Measurements from ENCODE around the gene RMRP.
"Not testable (repeated sequence)": the region's sequence is repeated elsewhere in the genome, so short reads cannot be mapped to it uniquely, and the experiment has no call there.

RMRP gene

DNA sequence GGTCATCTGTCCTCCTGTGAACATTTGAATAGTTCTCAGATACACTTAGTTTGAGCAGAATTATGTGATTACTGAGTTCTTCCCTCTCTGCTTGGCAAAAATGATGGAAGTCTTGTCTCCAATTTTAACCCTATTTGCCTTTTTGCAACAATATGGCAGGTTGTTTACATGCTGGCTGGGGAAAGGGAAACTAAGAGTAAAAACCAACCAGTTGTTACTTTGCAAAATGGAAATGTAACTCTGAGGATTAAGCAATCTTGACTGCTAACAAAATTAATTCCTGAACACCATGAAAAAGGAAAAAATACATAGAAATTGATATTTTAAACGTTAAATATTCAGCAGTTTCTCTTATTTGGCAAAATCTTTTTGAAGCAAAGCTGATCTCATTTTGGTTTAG is 18.2 kb downstream of the RMRP start (continued):
- no peak for TF ChIP-seq TSHZ2 (CRISPR knock-in tag; IDR thresholded peaks at IDR 0.05)
- no peak for TF ChIP-seq ZC3H10 (CRISPR knock-in tag; IDR thresholded peaks at IDR 0.05)
- TF ChIP-seq PPARA (CRISPR knock-in tag; IDR thresholded peaks at IDR 0.05; ENCODE audit: borderline replicate concordance): no peak
- TF ChIP-seq ZNF8 (CRISPR knock-in tag; IDR thresholded peaks at IDR 0.05): no peak
- no peak for TF ChIP-seq SNAI2 (CRISPR knock-in tag; IDR thresholded peaks at IDR 0.05)
- no peak for TF ChIP-seq ESRRG (CRISPR knock-in tag; IDR thresholded peaks at IDR 0.05)
- TF ChIP-seq ISL1 (CRISPR knock-in tag; IDR thresholded peaks at IDR 0.05): no peak
- TF ChIP-seq, protein P1, sequence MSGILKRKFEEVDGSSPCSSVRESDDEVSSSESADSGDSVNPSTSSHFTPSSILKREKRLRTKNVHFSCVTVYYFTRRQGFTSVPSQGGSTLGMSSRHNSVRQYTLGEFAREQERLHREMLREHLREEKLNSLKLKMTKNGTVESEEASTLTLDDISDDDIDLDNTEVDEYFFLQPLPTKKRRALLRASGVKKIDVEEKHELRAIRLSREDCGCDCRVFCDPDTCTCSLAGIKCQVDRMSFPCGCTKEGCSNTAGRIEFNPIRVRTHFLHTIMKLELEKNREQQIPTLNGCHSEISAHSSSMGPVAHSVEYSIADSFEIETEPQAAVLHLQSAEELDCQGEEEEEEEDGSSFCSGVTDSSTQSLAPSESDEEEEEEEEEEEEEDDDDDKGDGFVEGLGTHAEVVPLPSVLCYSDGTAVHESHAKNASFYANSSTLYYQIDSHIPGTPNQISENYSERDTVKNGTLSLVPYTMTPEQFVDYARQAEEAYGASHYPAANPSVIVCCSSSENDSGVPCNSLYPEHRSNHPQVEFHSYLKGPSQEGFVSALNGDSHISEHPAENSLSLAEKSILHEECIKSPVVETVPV (CRISPR knock-in tag; IDR thresholded peaks at IDR 0.05): no peak
- no peak for TF ChIP-seq RARB (CRISPR knock-in tag; IDR thresholded peaks at IDR 0.05)
- TF ChIP-seq ZFP3 (CRISPR knock-in tag; IDR thresholded peaks at IDR 0.05): no peak
- TF ChIP-seq ARNTL (CRISPR knock-in tag; IDR thresholded peaks at IDR 0.05; ENCODE audit: borderline replicate concordance, low read depth): no peak
- no peak for TF ChIP-seq TCF4 (CRISPR knock-in tag; IDR thresholded peaks at IDR 0.05; ENCODE audit: borderline replicate concordance)
- no peak for TF ChIP-seq ZNF70 (CRISPR knock-in tag; IDR thresholded peaks at IDR 0.05)
- no peak for TF ChIP-seq OSR1 (CRISPR knock-in tag; IDR thresholded peaks at IDR 0.05)
- no peak for TF ChIP-seq CSDC2 (CRISPR knock-in tag; IDR thresholded peaks at IDR 0.05)

- ATAC-seq: not testable (repeated sequence)
Measured at GRCh38 chr9:35639225-35639624, 18.6 kb downstream of the RMRP start.

- not testable (repeated sequence) for ATAC-seq
Measured at GRCh38 chr9:35638751-35639150, 19.1 kb downstream of the RMRP start.

- not testable (repeated sequence) for ATAC-seq
Measured at GRCh38 chr9:35637427-35637955, 20.3 kb downstream of the RMRP start.

DNA sequence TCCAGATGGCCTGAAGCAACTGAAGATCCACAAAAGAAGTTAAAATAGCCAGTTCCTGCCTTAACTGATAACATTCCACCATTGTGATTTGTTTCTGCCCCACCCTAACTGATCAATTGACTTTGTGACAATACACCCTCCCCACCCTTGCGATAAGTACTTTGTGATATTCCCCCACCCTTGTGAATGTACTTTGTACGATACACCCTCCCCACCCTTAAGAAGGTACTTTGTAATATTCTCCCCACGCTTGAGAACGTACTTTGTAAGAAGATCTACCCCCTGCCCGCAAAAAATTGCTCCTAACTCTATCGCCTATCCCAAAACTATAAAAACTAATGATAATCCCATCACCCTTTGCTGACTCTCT is 21.0 kb downstream of the RMRP start:
- not testable (repeated sequence) for ATAC-seq

- no peak for ATAC-seq
- TF ChIP-seq CSDC2 (CRISPR knock-in tag; IDR thresholded peaks at IDR 0.05): no peak
- TF ChIP-seq ARNTL (CRISPR knock-in tag; IDR thresholded peaks at IDR 0.05; ENCODE audit: borderline replicate concordance, low read depth): no peak
- TF ChIP-seq BACH2 (CRISPR knock-in tag; IDR thresholded peaks at IDR 0.05; ENCODE audit: borderline replicate concordance): no peak
- TF ChIP-seq, protein P2, sequence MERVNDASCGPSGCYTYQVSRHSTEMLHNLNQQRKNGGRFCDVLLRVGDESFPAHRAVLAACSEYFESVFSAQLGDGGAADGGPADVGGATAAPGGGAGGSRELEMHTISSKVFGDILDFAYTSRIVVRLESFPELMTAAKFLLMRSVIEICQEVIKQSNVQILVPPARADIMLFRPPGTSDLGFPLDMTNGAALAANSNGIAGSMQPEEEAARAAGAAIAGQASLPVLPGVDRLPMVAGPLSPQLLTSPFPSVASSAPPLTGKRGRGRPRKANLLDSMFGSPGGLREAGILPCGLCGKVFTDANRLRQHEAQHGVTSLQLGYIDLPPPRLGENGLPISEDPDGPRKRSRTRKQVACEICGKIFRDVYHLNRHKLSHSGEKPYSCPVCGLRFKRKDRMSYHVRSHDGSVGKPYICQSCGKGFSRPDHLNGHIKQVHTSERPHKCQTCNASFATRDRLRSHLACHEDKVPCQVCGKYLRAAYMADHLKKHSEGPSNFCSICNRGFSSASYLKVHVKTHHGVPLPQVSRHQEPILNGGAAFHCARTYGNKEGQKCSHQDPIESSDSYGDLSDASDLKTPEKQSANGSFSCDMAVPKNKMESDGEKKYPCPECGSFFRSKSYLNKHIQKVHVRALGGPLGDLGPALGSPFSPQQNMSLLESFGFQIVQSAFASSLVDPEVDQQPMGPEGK (CRISPR knock-in tag; IDR thresholded peaks at IDR 0.05; ENCODE audit: borderline replicate concordance): no peak
- TF ChIP-seq TOX (CRISPR knock-in tag; IDR thresholded peaks at IDR 0.05; ENCODE audit: borderline replicate concordance): no peak
- no peak for TF ChIP-seq RARB (CRISPR knock-in tag; IDR thresholded peaks at IDR 0.05)
- no peak for TF ChIP-seq ZC3H10 (CRISPR knock-in tag; IDR thresholded peaks at IDR 0.05)
- TF ChIP-seq ZNF70 (CRISPR knock-in tag; IDR thresholded peaks at IDR 0.05): no peak
- TF ChIP-seq ISL1 (CRISPR knock-in tag; IDR thresholded peaks at IDR 0.05): no peak
- no peak for TF ChIP-seq TSHZ2 (CRISPR knock-in tag; IDR thresholded peaks at IDR 0.05)
- no peak for TF ChIP-seq PPARA (CRISPR knock-in tag; IDR thresholded peaks at IDR 0.05; ENCODE audit: borderline replicate concordance)
- TF ChIP-seq CREB5 (CRISPR knock-in tag; IDR thresholded peaks at IDR 0.05; ENCODE audit: low read depth): no peak
- TF ChIP-seq, protein P3, sequence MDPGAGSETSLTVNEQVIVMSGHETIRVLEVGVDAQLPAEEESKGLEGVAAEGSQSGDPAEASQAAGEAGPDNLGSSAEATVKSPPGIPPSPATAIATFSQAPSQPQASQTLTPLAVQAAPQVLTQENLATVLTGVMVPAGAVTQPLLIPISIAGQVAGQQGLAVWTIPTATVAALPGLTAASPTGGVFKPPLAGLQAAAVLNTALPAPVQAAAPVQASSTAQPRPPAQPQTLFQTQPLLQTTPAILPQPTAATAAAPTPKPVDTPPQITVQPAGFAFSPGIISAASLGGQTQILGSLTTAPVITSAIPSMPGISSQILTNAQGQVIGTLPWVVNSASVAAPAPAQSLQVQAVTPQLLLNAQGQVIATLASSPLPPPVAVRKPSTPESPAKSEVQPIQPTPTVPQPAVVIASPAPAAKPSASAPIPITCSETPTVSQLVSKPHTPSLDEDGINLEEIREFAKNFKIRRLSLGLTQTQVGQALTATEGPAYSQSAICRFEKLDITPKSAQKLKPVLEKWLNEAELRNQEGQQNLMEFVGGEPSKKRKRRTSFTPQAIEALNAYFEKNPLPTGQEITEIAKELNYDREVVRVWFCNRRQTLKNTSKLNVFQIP (CRISPR knock-in tag; IDR thresholded peaks at IDR 0.05; ENCODE audit: borderline replicate concordance, low read depth): no peak
- no peak for TF ChIP-seq SNAI2 (CRISPR knock-in tag; IDR thresholded peaks at IDR 0.05)
Measured at GRCh38 chr9:35636135-35636876, 21.5 kb downstream of the RMRP start.
